Thyroid gland (tissue), 4 donors: Measurements from ENCODE around the gene TOMT. TPM values are rescaled to one million over a fixed set of nuclear protein-coding genes. Genes with fewer than 3 reads are reported as not detected.
"Not testable (repeated sequence)": the region's sequence is repeated elsewhere in the genome, so short reads cannot be mapped to it uniquely, and the experiment has no call there.

Source experiments
- DNase-seq, 2 donors: peaks; one replicate each; pipeline ENCODE4 v3.0.0-alpha.2; 2019
- H3K27ac ChIP-seq, 3 donors: fragments of 200-600 bp; sonication (generic); 1 replicate in 2 of 3; 2 replicates in 1 of 3; pipeline ENCODE4 v1.5.1; 2016 to 2019; ENCODE audit warnings: mild to moderate bottlenecking in 1 of 3, moderate library complexity in 1 of 3
- H3K27me3 ChIP-seq: fragments of 200-600 bp; sonication (generic); one replicate; pipeline ENCODE4 v1.5.1; 2019
- H3K36me3 ChIP-seq, 2 donors: fragments of 200-600 bp; sonication (generic); one replicate each; pipeline ENCODE4 v1.5.1; 2016 to 2019
- H3K4me1 ChIP-seq, 2 donors: fragments of 200-600 bp; sonication (generic); one replicate each; pipeline ENCODE4 v1.5.1; 2017 to 2019
- H3K4me3 ChIP-seq, 3 donors: fragments of 200-600 bp; sonication (generic); replicated peaks in 1 of 3; 1 replicate in 2 of 3; 2 replicates in 1 of 3; pipeline ENCODE4 v1.5.1; 2016; ENCODE audit warnings: mild to moderate bottlenecking in 1 of 3
- H3K9me3 ChIP-seq: fragments of 200-600 bp; sonication (generic); one replicate; pipeline ENCODE4 v1.5.1; 2017
- POLR2A ChIP-seq, 2 donors: fragments of 450-650 bp; IDR thresholded peaks; one replicate each; pipeline ENCODE4 v1.6.1; 2017; ENCODE audit warnings: antibody characterized with exemption in 2 of 2, mild to moderate bottlenecking in 2 of 2, moderate library complexity in 1 of 2
- WGBS, 2 donors: methylation state at CpG; one replicate each; pipeline ENCODE4 v1.1.5; 2017; 5-methylcytosine and 5-hydroxymethylcytosine counted together
- intact Hi-C: fragments of 100-400 bp; cut with DNase I; formaldehyde crosslinking; loops from one replicate; pipeline ENCODE4 v1.15.1; 2023
- total RNA-seq, 4 donors: library from RNA; depleted of rRNA; stranded (reverse); fragments of >200 nt; gene quantifications; one replicate each; pipeline ENCODE4 v1.2.3, GENCODE V29; 2016
- TF ChIP-seq, protein P1 (sequence below), 6 experiments: fragments of 200-600 bp in 3 of 6; fragments of 450-650 bp in 3 of 6; sonication (generic) in 3 of 6; IDR thresholded peaks; one replicate each; pipeline ENCODE4 v1.5.1; 2016 to 2019; ENCODE audit warnings: antibody characterized with exemption in 6 of 6, mild to moderate bottlenecking in 2 of 6, inconsistent platforms in 1 of 6, moderate library complexity in 1 of 6

The TOMT gene
- total RNA-seq, 4 donors from 2014 or later: not detected

DNA sequence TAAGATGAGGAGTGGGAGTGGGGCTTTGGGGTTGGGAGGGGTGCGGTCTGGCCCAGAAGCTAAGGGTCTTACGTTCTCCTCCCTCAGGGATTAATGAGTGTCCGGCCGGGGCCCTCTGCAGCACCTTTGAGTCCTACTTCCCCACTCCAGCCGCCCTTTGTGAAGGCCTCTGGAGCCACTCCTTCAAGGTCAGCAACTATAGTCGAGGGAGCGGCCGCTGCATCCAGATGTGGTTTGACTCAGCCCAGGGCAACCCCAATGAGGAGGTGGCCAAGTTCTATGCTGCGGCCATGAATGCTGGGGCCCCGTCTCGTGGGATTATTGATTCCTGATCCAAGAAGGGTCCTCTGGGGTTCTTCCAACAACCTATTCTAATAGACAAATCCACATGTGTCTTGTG, 33.8 kb downstream of the TOMT start:
- intact Hi-C loops: no loop called here
- H3K4me1 ChIP-seq: no peaks in the 10 kb centered on the region
- H3K4me3 ChIP-seq: no peak overlapping the region
- WGBS, 2 donors: 93 to 96% methylated on average over 11 of the region's 11 CpGs
- DNase-seq: no peak
- H3K27me3 ChIP-seq: no peaks in the 10 kb centered on the region
- no peaks in the 10 kb centered on the region for H3K36me3 ChIP-seq
- TF ChIP-seq POLR2A (IDR thresholded peaks at IDR 0.05): no peak
- TF ChIP-seq, protein P1, sequence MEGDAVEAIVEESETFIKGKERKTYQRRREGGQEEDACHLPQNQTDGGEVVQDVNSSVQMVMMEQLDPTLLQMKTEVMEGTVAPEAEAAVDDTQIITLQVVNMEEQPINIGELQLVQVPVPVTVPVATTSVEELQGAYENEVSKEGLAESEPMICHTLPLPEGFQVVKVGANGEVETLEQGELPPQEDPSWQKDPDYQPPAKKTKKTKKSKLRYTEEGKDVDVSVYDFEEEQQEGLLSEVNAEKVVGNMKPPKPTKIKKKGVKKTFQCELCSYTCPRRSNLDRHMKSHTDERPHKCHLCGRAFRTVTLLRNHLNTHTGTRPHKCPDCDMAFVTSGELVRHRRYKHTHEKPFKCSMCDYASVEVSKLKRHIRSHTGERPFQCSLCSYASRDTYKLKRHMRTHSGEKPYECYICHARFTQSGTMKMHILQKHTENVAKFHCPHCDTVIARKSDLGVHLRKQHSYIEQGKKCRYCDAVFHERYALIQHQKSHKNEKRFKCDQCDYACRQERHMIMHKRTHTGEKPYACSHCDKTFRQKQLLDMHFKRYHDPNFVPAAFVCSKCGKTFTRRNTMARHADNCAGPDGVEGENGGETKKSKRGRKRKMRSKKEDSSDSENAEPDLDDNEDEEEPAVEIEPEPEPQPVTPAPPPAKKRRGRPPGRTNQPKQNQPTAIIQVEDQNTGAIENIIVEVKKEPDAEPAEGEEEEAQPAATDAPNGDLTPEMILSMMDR (IDR thresholded peaks at IDR 0.05): no peak
- H3K27ac ChIP-seq: no peak overlapping the region
- H3K9me3 ChIP-seq: no peaks in the 10 kb centered on the region

DNA sequence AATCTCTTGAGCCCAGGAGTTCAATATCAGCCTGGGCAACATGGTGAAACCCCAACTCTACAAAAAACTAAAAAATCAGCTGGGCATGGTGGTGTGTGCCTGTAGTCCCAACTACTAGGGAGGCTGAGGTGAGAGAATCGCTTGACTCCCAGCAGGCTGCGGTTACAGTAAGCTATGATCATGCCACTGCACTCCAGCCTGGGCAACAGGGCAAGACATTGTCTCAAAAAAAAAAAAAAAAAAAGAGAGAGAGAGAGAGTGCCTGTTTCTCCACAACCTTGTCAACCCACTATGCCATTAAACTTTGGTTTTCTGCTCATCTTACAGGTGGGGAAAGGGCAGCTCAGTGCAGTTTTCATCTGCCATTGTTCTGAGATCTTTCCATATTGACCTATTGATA, 34.9 kb downstream of the TOMT start:
- Histone ChIP-seq H3K27me3 (no peaks in the 10 kb centered on the region), H3K4me3 (no peak overlapping the region), H3K27ac (no peak overlapping the region), H3K4me1 (no peaks in the 10 kb centered on the region), H3K36me3 (no peaks in the 10 kb centered on the region), H3K9me3 (no peaks in the 10 kb centered on the region)
- TF ChIP-seq, protein P1 (IDR thresholded peaks at IDR 0.05): no peak
- no peak for TF ChIP-seq POLR2A (IDR thresholded peaks at IDR 0.05)
- no peak for DNase-seq
- intact Hi-C loops: no loop called here
- 96 to 97% methylated on average over 2 of the region's 2 CpGs for WGBS, 2 donors

- intact Hi-C loops: no loop called here
- Histone ChIP-seq H3K27ac (no peak overlapping the region), H3K4me3 (no peak overlapping the region), H3K4me1 (no peaks in the 10 kb centered on the region), H3K36me3 (no peaks in the 10 kb centered on the region), H3K27me3 (no peaks in the 10 kb centered on the region), H3K9me3 (no peaks in the 10 kb centered on the region)
- no peak for DNase-seq
- TF ChIP-seq POLR2A (IDR thresholded peaks at IDR 0.05): no peak
- TF ChIP-seq, protein P1 (IDR thresholded peaks at IDR 0.05): no peak
- 72 to 91% methylated on average over 3 of the region's 3 CpGs for WGBS, 2 donors
Measured at GRCh38 chr11:72141066-72141465, 35.3 kb downstream of the TOMT start.

DNA sequence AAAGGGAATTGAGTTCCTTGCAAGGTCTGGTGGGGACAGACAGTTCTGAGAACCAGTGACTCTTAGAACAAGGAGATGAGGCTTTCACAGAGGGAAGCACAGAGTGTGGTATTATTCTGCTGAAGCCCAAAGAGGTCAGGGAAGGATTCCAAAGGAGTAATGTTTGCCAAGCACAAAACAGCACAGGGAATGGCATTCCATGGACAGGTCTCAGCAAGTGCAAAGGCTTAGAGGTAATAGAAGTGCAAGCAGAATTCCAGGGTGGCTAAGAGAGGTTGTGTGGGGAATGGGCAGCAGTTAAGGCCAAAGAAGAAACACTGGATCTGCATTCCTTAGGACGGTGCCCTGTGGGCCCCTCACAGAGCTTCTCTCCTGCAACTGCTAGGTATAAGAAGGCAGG, 36.4 kb downstream of the TOMT start:
- H3K27me3 ChIP-seq, H3K4me3 ChIP-seq, intact Hi-C loops, H3K4me1 ChIP-seq, H3K9me3 ChIP-seq, H3K27ac ChIP-seq, DNase-seq, H3K36me3 ChIP-seq: not testable (repeated sequence)
- 63 to 64% methylated on average over 1 of the region's 1 CpG for WGBS, 2 donors

GRCh38 chr11:72142543-72142942, 36.8 kb downstream of the TOMT start:
- H3K27me3 ChIP-seq, DNase-seq, H3K4me1 ChIP-seq, intact Hi-C loops, H3K4me3 ChIP-seq, H3K9me3 ChIP-seq, H3K27ac ChIP-seq, H3K36me3 ChIP-seq: not testable (repeated sequence)
- no CpG with 5 or more reads among the region's 1 CpG for WGBS, 2 donors

GRCh38 chr11:72144807-72145565, 39.3 kb downstream of the TOMT start:
- no peak for DNase-seq
- peaks cover 0 to 8% of the 10 kb centered on the region in 2 donors for H3K4me1 ChIP-seq
- H3K4me3 ChIP-seq: no peak overlapping the region
- H3K9me3 ChIP-seq: no peaks in the 10 kb centered on the region
- no peak for TF ChIP-seq POLR2A (IDR thresholded peaks at IDR 0.05)
- TF ChIP-seq, protein P1 (IDR thresholded peaks at IDR 0.05): no peak
- H3K27ac ChIP-seq: no peak overlapping the region
- WGBS, 2 donors: 93 to 94% methylated on average over 4 of the region's 4 CpGs
- intact Hi-C loops: no loop called here
- H3K27me3 ChIP-seq: no peaks in the 10 kb centered on the region
- no peaks in the 10 kb centered on the region for H3K36me3 ChIP-seq
